Prostate gland (tissue), 2 donors: ENCODE data around the gene FMNL2. TPM values are rescaled to one million over a fixed set of nuclear protein-coding genes. Genes with fewer than 3 reads are reported as not detected.

ENCODE experiments used
- DNase-seq: peaks from one replicate; pipeline ENCODE4 v3.0.0-alpha.2; 2019; ENCODE audit warnings: low spot score
- H3K27ac ChIP-seq, 2 donors: fragments of 200-600 bp; sonication (generic); 2 replicates each; pipeline ENCODE4 v1.5.1; 2017 to 2019
- H3K27me3 ChIP-seq: fragments of 200-600 bp; sonication (generic); replicated peaks from 2 replicates; pipeline ENCODE4 v1.5.1; 2019; ENCODE audit not compliant: insufficient read depth
- H3K36me3 ChIP-seq, 2 donors: fragments of 200-600 bp; sonication (generic); 1 replicate in 1 of 2; 2 replicates in 1 of 2; pipeline versions ENCODE4 v1.5.1 to v1.8.1; 2017 to 2019
- H3K4me1 ChIP-seq: fragments of 200-600 bp; sonication (generic); replicated peaks from 2 replicates; pipeline ENCODE4 v1.5.1; 2019
- H3K4me3 ChIP-seq, 2 donors: fragments of 200-600 bp; sonication (generic); 2 replicates each; pipeline ENCODE4 v1.5.1; 2017 to 2019
- H3K9me3 ChIP-seq: fragments of 200-600 bp; sonication (generic); 2 replicates; pipeline ENCODE4 v1.5.1; 2017
- POLR2A ChIP-seq: fragments of 450-650 bp; IDR thresholded peaks from one replicate; pipeline ENCODE4 v1.6.1; 2016; ENCODE audit warnings: antibody characterized with exemption, mild to moderate bottlenecking
- POLR2AphosphoS5 ChIP-seq: sonication (generic); formaldehyde crosslinking; IDR thresholded peaks from one replicate; pipeline ENCODE4 v1.6.1; 2017; ENCODE audit warnings: antibody characterized with exemption
- WGBS: methylation state at CpG from one replicate; pipeline ENCODE4 v1.1.5; 2018; 5-methylcytosine and 5-hydroxymethylcytosine counted together
- intact Hi-C: fragments of 100-400 bp; cut with DNase I; formaldehyde crosslinking; loops from one replicate; pipeline ENCODE4 v1.14.2; 2022
- total RNA-seq, 2 donors: library from RNA; depleted of rRNA; stranded (reverse); fragments of >200 nt; gene quantifications; one replicate each; pipeline ENCODE4 v1.1.0, GENCODE V29; 2016
- TF ChIP-seq, protein P1 (sequence below), 4 experiments: fragments of 200-600 bp in 2 of 4; fragments of 450-650 bp in 2 of 4; sonication (generic) in 2 of 4; IDR thresholded peaks; 1 replicate in 3 of 4; 2 replicates in 1 of 4; pipeline ENCODE4 v1.5.1; 2016 to 2019; ENCODE audit warnings: antibody characterized with exemption in 4 of 4, mild to moderate bottlenecking in 2 of 4, moderate library complexity in 2 of 4

FMNL2 gene
- total RNA-seq, 2 donors from 2014 or later: 9.8 to 19.4 TPM

DNA sequence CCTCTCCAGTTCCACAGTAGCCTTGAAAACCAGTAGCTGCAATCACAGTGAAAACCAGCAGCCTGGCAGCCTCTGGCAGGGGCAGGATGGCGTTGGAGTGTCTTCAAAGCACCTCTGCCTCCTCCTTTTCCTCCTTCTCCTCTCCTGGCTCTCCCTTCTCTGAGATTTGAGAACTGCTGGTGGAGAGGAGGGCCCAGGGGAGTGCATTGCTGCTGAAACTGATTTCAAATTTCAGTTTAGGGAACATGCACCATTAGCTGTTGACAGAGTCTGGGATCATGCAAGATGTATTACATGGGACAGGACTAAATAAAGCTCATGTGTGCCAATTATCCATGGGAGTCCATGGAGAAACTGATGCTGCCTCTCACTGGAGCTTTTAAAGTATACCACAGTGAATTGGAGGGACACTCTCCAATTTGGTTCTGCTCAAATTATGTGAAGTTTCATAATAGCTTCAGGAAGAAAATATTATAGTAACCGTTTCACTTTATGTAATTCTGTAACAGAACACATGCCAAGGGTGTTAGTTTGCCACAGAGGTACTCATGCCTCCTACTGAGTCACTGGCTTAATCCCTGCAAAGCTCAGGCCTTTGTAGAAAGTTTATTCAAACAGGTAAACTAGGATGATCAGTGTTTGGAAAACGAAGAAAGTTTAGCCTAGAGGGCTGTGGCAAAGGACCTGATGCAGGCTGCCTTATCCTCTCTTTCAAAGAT is 236.2 kb downstream of the FMNL2 start:
- no peak overlapping the region for H3K4me3 ChIP-seq
- no peak overlapping the region for H3K27ac ChIP-seq
- no peaks in the 10 kb centered on the region for H3K4me1 ChIP-seq
- 29% methylated on average over 3 of the region's 3 CpGs for WGBS
- H3K27me3 ChIP-seq: no peaks in the 10 kb centered on the region
- no peaks in the 10 kb centered on the region for H3K9me3 ChIP-seq
- TF ChIP-seq, protein P1, sequence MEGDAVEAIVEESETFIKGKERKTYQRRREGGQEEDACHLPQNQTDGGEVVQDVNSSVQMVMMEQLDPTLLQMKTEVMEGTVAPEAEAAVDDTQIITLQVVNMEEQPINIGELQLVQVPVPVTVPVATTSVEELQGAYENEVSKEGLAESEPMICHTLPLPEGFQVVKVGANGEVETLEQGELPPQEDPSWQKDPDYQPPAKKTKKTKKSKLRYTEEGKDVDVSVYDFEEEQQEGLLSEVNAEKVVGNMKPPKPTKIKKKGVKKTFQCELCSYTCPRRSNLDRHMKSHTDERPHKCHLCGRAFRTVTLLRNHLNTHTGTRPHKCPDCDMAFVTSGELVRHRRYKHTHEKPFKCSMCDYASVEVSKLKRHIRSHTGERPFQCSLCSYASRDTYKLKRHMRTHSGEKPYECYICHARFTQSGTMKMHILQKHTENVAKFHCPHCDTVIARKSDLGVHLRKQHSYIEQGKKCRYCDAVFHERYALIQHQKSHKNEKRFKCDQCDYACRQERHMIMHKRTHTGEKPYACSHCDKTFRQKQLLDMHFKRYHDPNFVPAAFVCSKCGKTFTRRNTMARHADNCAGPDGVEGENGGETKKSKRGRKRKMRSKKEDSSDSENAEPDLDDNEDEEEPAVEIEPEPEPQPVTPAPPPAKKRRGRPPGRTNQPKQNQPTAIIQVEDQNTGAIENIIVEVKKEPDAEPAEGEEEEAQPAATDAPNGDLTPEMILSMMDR (IDR thresholded peaks at IDR 0.05): no peak
- TF ChIP-seq POLR2A: no peak
- no peak for TF ChIP-seq POLR2AphosphoS5
- no peaks in the 10 kb centered on the region for H3K36me3 ChIP-seq
- DNase-seq: no peak
- intact Hi-C loops: no loop called here

DNA sequence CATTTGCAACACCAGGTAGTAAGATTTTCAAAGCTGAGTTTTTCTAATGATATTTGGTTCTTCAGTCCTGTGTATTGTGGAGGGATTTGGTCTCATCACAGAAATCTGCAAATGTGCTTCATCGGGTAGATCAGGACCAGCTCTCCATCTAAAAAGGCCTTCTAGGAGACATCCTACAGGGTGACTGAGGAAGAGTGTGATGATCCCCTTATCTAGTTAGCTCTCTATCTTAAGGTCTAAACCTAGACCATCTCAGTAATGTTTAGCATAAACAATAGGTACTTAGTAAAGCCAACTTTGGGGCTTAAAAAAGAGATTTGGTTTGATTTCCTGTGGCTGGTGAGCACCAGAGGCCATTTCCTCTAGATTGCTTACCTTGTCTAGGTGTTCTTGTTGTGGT is 237.1 kb downstream of the FMNL2 start:
- no peaks in the 10 kb centered on the region for H3K27me3 ChIP-seq
- TF ChIP-seq POLR2AphosphoS5: no peak
- no peaks in the 10 kb centered on the region for H3K36me3 ChIP-seq
- intact Hi-C loops: no loop called here
- H3K9me3 ChIP-seq: no peaks in the 10 kb centered on the region
- 88% methylated on average over 1 of the region's 1 CpG for WGBS
- H3K4me1 ChIP-seq: no peaks in the 10 kb centered on the region
- no peak for DNase-seq
- no peak overlapping the region for H3K4me3 ChIP-seq
- no peak overlapping the region for H3K27ac ChIP-seq

DNA sequence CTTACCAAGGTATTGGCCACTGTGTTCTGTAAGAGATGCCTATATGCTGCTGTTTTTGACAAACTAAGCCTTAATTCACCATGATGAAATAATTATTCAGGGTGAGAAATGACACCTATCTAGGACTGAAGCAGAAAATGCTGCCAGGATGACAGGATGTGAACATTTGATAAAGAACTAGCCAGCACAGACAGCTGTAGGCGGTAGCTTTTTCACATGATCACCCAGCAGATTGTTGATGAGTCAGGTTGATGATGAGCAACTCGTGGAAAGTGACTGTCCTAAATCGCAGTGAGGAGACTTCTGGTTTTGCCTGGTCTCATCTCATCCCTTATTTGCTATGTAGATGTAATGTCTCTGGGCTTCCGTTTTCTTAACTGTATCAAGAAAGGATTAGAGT is 238.2 kb downstream of the FMNL2 start:
- intact Hi-C loops: no loop called here
- Histone ChIP-seq H3K36me3 (no peaks in the 10 kb centered on the region), H3K9me3 (no peaks in the 10 kb centered on the region), H3K4me3 (no peak overlapping the region), H3K4me1 (no peaks in the 10 kb centered on the region), H3K27ac (no peak overlapping the region), H3K27me3 (no peaks in the 10 kb centered on the region)
- no peak for DNase-seq
- WGBS: 76% methylated on average over 4 of the region's 4 CpGs
- TF ChIP-seq POLR2AphosphoS5: no peak
- TF ChIP-seq, protein P1 (IDR thresholded peaks at IDR 0.05): no peak
- no peak for TF ChIP-seq POLR2A

DNA sequence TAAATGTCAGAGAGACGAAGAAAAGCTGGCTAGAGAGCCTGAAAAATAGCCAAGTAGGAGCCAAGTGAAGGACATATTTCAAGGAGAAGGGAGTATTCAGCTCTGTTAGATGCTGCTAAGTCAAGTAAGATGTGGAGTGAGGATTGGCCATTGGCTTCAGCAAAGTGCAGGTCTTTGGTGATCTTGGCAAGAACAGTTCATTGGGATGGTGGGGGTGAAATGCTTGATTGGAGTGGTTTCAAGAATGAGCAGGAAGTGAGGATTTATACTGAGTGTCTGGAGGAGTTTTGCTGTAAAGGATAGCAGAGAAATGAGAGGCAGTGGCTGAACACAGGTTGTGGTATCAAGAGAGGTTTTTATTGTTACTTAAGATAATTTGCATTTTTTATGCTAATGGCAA is 242.6 kb downstream of the FMNL2 start:
- no peak for TF ChIP-seq POLR2AphosphoS5
- no peak overlapping the region for H3K27ac ChIP-seq
- H3K4me1 ChIP-seq: no peaks in the 10 kb centered on the region
- no peak for DNase-seq
- intact Hi-C loops: no loop called here
- H3K9me3 ChIP-seq: no peaks in the 10 kb centered on the region
- no peaks in the 10 kb centered on the region for H3K36me3 ChIP-seq
- WGBS: 24% methylated on average over 1 of the region's 1 CpG
- no peak overlapping the region for H3K4me3 ChIP-seq
- no peaks in the 10 kb centered on the region for H3K27me3 ChIP-seq

DNA sequence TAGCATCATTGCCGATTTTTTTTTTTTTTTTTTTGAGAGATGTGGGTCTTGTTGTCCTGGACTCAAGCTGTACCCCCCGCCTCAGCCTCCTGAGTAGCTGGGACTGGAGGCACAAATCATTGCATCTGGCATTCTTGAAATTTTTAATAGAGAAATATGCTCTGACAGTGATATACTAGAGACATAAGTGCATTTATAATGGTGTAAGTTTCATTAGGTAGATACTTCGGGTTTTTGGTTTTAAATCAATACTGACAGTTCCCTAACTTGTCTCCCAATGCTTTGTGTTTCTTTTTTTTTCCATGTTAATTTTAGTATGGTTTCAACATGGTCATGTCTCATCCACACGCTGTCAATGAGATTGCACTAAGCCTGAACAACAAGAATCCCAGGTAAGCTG is 243.6 kb downstream of the FMNL2 start:
- intact Hi-C loops: no loop called here
- H3K27ac ChIP-seq: no peak overlapping the region
- 85% methylated on average over 4 of the region's 4 CpGs for WGBS

More for the DNA sequence above, 243.6 kb downstream of the FMNL2 start:
- H3K27me3 ChIP-seq: no peaks in the 10 kb centered on the region
- no peaks in the 10 kb centered on the region for H3K36me3 ChIP-seq
- DNase-seq: no peak
- no peak overlapping the region for H3K4me3 ChIP-seq
- TF ChIP-seq POLR2A: no peak
- TF ChIP-seq POLR2AphosphoS5: no peak
- TF ChIP-seq, protein P1 (IDR thresholded peaks at IDR 0.05): no peak
- H3K4me1 ChIP-seq: no peaks in the 10 kb centered on the region
- H3K9me3 ChIP-seq: no peaks in the 10 kb centered on the region
